CD4-positive, alpha-beta T cell treated with Interleukin-10 for 1 hour (primary cell): ENCODE results near the gene NECAB2.
A peak's percentile ranks its signal among the peaks of the same experiment; 100 is the strongest.

ENCODE experiments used
- DNase-seq: peaks from one replicate; pipeline ENCODE4 v3.0.0-alpha.2; 2020

NECAB2 gene

GRCh38 chr16:83952940-83953795, 14.9 kb upstream of the NECAB2 start, which contains the start of gene OSGIN1:
OSGIN1 (plus strand) TSS chr16:83953240; CDS start chr16:83957672, 4,432 bp downstream.
- peak; percentile 40 for DNase-seq

GRCh38 chr16:83953796-83954576, 14.1 kb upstream of the NECAB2 start:
- no peak for DNase-seq

GRCh38 chr16:83954577-83955016, 13.4 kb upstream of the NECAB2 start:
- DNase-seq: no peak

- DNase-seq: no peak
These were observed 12.6 kb upstream of the NECAB2 start for GRCh38 chr16:83955218-83956130.

- DNase-seq: peak; percentile 66
These were observed 11.4 kb upstream of the NECAB2 start for GRCh38 chr16:83956336-83957289.

- DNase-seq: no peak
These were observed 10.7 kb upstream of the NECAB2 start for GRCh38 chr16:83957296-83957855.

- DNase-seq: no peak
These were observed 9.8 kb upstream of the NECAB2 start for GRCh38 chr16:83958137-83958845.

- no peak for DNase-seq
These were observed 9.0 kb upstream of the NECAB2 start for GRCh38 chr16:83958846-83959565.

GRCh38 chr16:83959656-83960434, 8.2 kb upstream of the NECAB2 start:
- no peak for DNase-seq

GRCh38 chr16:83960521-83961249, 7.4 kb upstream of the NECAB2 start:
- DNase-seq: no peak

- no peak for DNase-seq
These were observed 6.5 kb upstream of the NECAB2 start for GRCh38 chr16:83961591-83961990.

- DNase-seq: no peak
These were observed 4.5 kb upstream of the NECAB2 start for GRCh38 chr16:83963277-83964119.

GRCh38 chr16:83964684-83965443, 3.2 kb upstream of the NECAB2 start:
- no peak for DNase-seq

GRCh38 chr16:83965444-83966152, 2.4 kb upstream of the NECAB2 start:
- DNase-seq: no peak

- DNase-seq: no peak
These were observed 1.8 kb upstream of the NECAB2 start for GRCh38 chr16:83966153-83966696.

GRCh38 chr16:83967091-83967490, 953 bp upstream of the NECAB2 start:
- DNase-seq: no peak
